Measurements from ENCODE around the gene GTF3C2.
A peak's percentile ranks its signal among the peaks of the same experiment; 100 is the strongest.

Gene GTF3C2

DNA sequence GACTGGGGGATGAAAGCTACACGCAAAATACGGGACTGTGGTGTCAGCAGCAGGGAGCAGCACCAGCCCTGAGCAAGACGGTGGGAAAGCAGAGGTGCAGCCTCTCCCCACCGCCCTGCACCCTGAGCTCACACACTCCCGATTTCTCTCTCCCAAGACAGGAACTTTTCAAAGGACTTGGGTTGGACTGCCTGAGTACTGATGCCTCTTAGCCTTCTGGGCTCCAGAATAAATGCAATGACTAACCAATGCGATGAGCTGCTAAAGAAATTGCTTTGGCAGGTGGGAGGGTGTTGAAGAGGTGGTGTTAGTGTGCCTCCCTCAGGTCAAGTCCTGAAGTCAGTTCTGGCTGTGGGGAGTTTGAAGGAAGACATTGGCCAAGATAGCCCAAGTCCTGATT is 64.7 kb downstream of the GTF3C2 start:
- Histone ChIP-seq H3K4me2 (ENCODE audit: low read depth, low read length, poor library complexity, severe bottlenecking) (no peak overlapping the region), H3K36me3 (ENCODE audit: insufficient read depth, low read length) (no peaks in the 10 kb centered on the region), H3K9ac (ENCODE audit: low read depth, low read length, poor library complexity, severe bottlenecking) (no peak overlapping the region), H4K20me1 (ENCODE audit: insufficient read depth, low read length, poor library complexity, severe bottlenecking) (no peaks in the 10 kb centered on the region), H3K9me2 (replicated peaks; ENCODE audit: low read depth, low read length) (no peaks in the 10 kb centered on the region), H3F3A (ENCODE audit: low read depth) (no peaks in the 10 kb centered on the region), H3K4me3 (ENCODE audit: low read length, poor library complexity, severe bottlenecking) (no peak overlapping the region), H2AFZ (ENCODE audit: low read length) (no peak overlapping the region), H3K9me3 (ENCODE audit: insufficient read depth, low read depth, low read length) (no peaks in the 10 kb centered on the region), H3K4me1 (ENCODE audit: insufficient read depth, low read length, poor library complexity, severe bottlenecking) (no peaks in the 10 kb centered on the region), H3K27me3 (ENCODE audit: insufficient read depth, low read length, poor library complexity, severe bottlenecking) (no peaks in the 10 kb centered on the region), H3K79me2 (ENCODE audit: insufficient read depth, low read length) (no peaks in the 10 kb centered on the region)
- no peak for TF ChIP-seq EZH2phosphoT487 (IDR thresholded peaks at IDR 0.05; ENCODE audit: borderline replicate concordance)
- TF ChIP-seq, protein P1, sequence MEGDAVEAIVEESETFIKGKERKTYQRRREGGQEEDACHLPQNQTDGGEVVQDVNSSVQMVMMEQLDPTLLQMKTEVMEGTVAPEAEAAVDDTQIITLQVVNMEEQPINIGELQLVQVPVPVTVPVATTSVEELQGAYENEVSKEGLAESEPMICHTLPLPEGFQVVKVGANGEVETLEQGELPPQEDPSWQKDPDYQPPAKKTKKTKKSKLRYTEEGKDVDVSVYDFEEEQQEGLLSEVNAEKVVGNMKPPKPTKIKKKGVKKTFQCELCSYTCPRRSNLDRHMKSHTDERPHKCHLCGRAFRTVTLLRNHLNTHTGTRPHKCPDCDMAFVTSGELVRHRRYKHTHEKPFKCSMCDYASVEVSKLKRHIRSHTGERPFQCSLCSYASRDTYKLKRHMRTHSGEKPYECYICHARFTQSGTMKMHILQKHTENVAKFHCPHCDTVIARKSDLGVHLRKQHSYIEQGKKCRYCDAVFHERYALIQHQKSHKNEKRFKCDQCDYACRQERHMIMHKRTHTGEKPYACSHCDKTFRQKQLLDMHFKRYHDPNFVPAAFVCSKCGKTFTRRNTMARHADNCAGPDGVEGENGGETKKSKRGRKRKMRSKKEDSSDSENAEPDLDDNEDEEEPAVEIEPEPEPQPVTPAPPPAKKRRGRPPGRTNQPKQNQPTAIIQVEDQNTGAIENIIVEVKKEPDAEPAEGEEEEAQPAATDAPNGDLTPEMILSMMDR (conservative IDR thresholded peaks at IDR 0.05; ENCODE audit: low read length) = peak; percentile 45

DNA sequence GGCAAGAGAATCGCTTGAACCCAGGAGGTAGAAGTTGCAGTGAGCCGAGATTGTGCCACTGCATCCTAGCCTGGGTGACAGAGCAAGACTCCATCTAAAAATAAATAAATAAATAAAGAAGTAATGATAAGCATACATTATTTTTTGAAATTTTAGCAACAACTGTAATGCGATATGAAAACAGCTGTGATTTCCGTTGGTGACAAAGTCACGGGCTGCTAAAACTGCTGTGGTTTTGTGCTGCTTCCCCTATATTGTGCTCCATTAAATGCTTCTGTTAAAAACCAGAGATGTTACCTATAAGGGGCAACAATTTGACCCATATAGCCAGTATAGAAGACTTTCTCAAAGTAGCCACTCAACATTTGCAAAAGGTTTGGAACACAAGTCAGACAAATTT is 66.0 kb downstream of the GTF3C2 start:
- Histone ChIP-seq H3K9me2 (replicated peaks; ENCODE audit: low read depth, low read length) (no peaks in the 10 kb centered on the region), H2AFZ (ENCODE audit: low read length) (no peak overlapping the region), H3K4me2 (ENCODE audit: low read depth, low read length, poor library complexity, severe bottlenecking) (no peak overlapping the region), H3K9me3 (ENCODE audit: insufficient read depth, low read depth, low read length) (no peaks in the 10 kb centered on the region), H4K20me1 (ENCODE audit: insufficient read depth, low read length, poor library complexity, severe bottlenecking) (no peaks in the 10 kb centered on the region), H3K36me3 (ENCODE audit: insufficient read depth, low read length) (no peaks in the 10 kb centered on the region), H3K79me2 (ENCODE audit: insufficient read depth, low read length) (no peaks in the 10 kb centered on the region), H3K4me3 (ENCODE audit: low read length, poor library complexity, severe bottlenecking) (no peak overlapping the region), H3K4me1 (ENCODE audit: insufficient read depth, low read length, poor library complexity, severe bottlenecking) (no peaks in the 10 kb centered on the region), H3K9ac (ENCODE audit: low read depth, low read length, poor library complexity, severe bottlenecking) (no peak overlapping the region), H3K27me3 (ENCODE audit: insufficient read depth, low read length, poor library complexity, severe bottlenecking) (no peaks in the 10 kb centered on the region), H3F3A (ENCODE audit: low read depth) (no peaks in the 10 kb centered on the region)
- TF ChIP-seq, protein P1 (conservative IDR thresholded peaks at IDR 0.05; ENCODE audit: low read length) = no peak

DNA sequence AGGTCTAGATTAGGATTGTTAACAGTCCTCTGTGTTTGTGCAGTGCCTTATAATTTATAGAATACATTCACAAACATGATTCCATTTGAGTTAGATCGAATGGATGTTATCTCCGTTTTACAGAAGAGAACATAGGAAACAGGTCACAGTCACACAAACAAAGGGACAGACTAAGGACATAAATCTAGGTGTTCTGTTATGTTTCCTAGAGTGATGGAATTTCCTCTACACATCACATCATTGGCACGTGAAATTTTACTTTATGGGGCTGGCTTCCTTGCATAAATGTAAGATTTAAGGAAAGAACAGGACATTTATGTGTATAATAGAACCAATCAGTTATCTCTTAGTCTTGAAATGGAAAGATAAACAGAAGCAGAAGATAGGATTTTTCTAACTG is 68.0 kb downstream of the GTF3C2 start:
- no peaks in the 10 kb centered on the region for H3F3A ChIP-seq (ENCODE audit: low read depth)
- no peaks in the 10 kb centered on the region for H3K4me1 ChIP-seq (ENCODE audit: insufficient read depth, low read length, poor library complexity, severe bottlenecking)
- H3K4me3 ChIP-seq (ENCODE audit: low read length, poor library complexity, severe bottlenecking) = no peak overlapping the region
- H3K36me3 ChIP-seq (ENCODE audit: insufficient read depth, low read length) = no peaks in the 10 kb centered on the region
- no peaks in the 10 kb centered on the region for H3K79me2 ChIP-seq (ENCODE audit: insufficient read depth, low read length)
- no peak overlapping the region for H2AFZ ChIP-seq (ENCODE audit: low read length)
- H3K9me2 ChIP-seq (replicated peaks; ENCODE audit: low read depth, low read length) = no peaks in the 10 kb centered on the region
- H3K9ac ChIP-seq (ENCODE audit: low read depth, low read length, poor library complexity, severe bottlenecking) = no peak overlapping the region
- no peaks in the 10 kb centered on the region for H3K27me3 ChIP-seq (ENCODE audit: insufficient read depth, low read length, poor library complexity, severe bottlenecking)
- H3K9me3 ChIP-seq (ENCODE audit: insufficient read depth, low read depth, low read length) = no peaks in the 10 kb centered on the region
- TF ChIP-seq EZH2phosphoT487 (IDR thresholded peaks at IDR 0.05; ENCODE audit: borderline replicate concordance) = no peak
- TF ChIP-seq, protein P1 (conservative IDR thresholded peaks at IDR 0.05; ENCODE audit: low read length) = no peak
- H3K4me2 ChIP-seq (ENCODE audit: low read depth, low read length, poor library complexity, severe bottlenecking) = no peak overlapping the region
- no peaks in the 10 kb centered on the region for H4K20me1 ChIP-seq (ENCODE audit: insufficient read depth, low read length, poor library complexity, severe bottlenecking)

Data from Loucy (cell line).